IMR-90 (cell line): ENCODE measurements around the gene CAMK2D. TPM values are rescaled to one million over a fixed set of nuclear protein-coding genes. Genes with fewer than 3 reads are reported as not detected.

Source experiments
- ATAC-seq: fragments of 200-7000 bp; cut with Tn5 transposase; 2 replicates; pipeline ENCODE4 v1.9.1; 2020; ENCODE audit warnings: low read depth, mild to moderate bottlenecking, moderate library complexity
- BruUV-seq: library from RNA; stranded (reverse); fragments of 400-500 nt; replicated peaks from 2 replicates; lab custom pipeline; 2021; lab: Mats Ljungman, UMichigan
- CTCF ChIA-PET: fragments of 300-600 bp; formaldehyde crosslinking; extraction: SDS; loops from one replicate; lab custom pipeline; 2021; ENCODE audit warnings: antibody characterized with exemption; lab: Yijun Ruan, JAX
- POLR2A ChIA-PET: fragments of 300-600 bp; sonication (Branson Sonifier 250); formaldehyde crosslinking; loops from one replicate; lab custom pipeline; 2022; ENCODE audit warnings: antibody characterized with exemption; ENCODE audit not compliant: unreplicated experiment; lab: Charles Lee
- DNase-seq: peaks from one replicate; pipeline ENCODE4 v3.0.0; 2013
- H2AFZ ChIP-seq: replicated peaks from 2 replicates; pipeline ENCODE3; 2013; ENCODE audit warnings: low read length, mild to moderate bottlenecking; ENCODE audit not compliant: poor library complexity
- H2AK5ac ChIP-seq: 2 replicates; pipeline ENCODE4 v1.6.1; 2013; ENCODE audit warnings: low read depth, low read length, inconsistent platforms
- H2AK9ac ChIP-seq: replicated peaks from 2 replicates; pipeline ENCODE3; 2013; ENCODE audit warnings: mild to moderate bottlenecking, low read depth, low read length, moderate library complexity; ENCODE audit not compliant: poor library complexity
- H2BK120ac ChIP-seq: 2 replicates; pipeline ENCODE4 v1.6.1; 2013; ENCODE audit warnings: low read depth, low read length, inconsistent platforms
- H2BK15ac ChIP-seq: 3 replicates; pipeline ENCODE4 v1.6.1; 2013; ENCODE audit warnings: low read depth, low read length, inconsistent platforms
- H2BK20ac ChIP-seq: 2 replicates; pipeline ENCODE4 v1.6.1; 2013; ENCODE audit warnings: low read depth, mild to moderate bottlenecking, inconsistent platforms, low read length, moderate library complexity
- H2BK5ac ChIP-seq: 2 replicates; pipeline ENCODE4 v1.6.1; 2013; ENCODE audit warnings: mild to moderate bottlenecking, low read depth, low read length, inconsistent platforms; ENCODE audit not compliant: poor library complexity, severe bottlenecking
- H3K14ac ChIP-seq: replicated peaks from 2 replicates; pipeline ENCODE4 v1.6.1; 2013; ENCODE audit warnings: low read depth, low read length, inconsistent platforms
- H3K18ac ChIP-seq: 2 replicates; pipeline ENCODE4 v1.6.1; 2013; ENCODE audit warnings: low read depth, low read length, control low read depth
- H3K23ac ChIP-seq: 2 replicates; pipeline ENCODE4 v1.6.1; 2013; ENCODE audit warnings: low read depth, low read length, inconsistent platforms
- H3K27ac ChIP-seq: 2 replicates; pipeline ENCODE4 v1.5.1; 2013; ENCODE audit warnings: mild to moderate bottlenecking, control low read depth, low read length; ENCODE audit not compliant: insufficient read depth
- H3K27me3 ChIP-seq: 2 replicates; pipeline ENCODE4 v1.6.1; 2013; ENCODE audit warnings: low read length; ENCODE audit not compliant: control insufficient read depth, insufficient read depth
- H3K36me3 ChIP-seq: 2 replicates; pipeline ENCODE4 v1.6.1; 2013; ENCODE audit warnings: low read length, mixed read lengths; ENCODE audit not compliant: control insufficient read depth, insufficient read depth
- H3K4ac ChIP-seq: 2 replicates; pipeline ENCODE4 v1.6.1; 2013; ENCODE audit warnings: low read depth, low read length, inconsistent platforms
- H3K4me1 ChIP-seq: 2 replicates; pipeline ENCODE4 v1.6.1; 2013; ENCODE audit warnings: low read length, mixed read lengths; ENCODE audit not compliant: control insufficient read depth, insufficient read depth
- H3K4me2 ChIP-seq: 2 replicates; pipeline ENCODE4 v1.6.1; 2013; ENCODE audit warnings: low read depth, mild to moderate bottlenecking, control low read depth, low read length, moderate library complexity
- H3K4me3 ChIP-seq: 2 replicates; pipeline ENCODE4 v1.5.1; 2013; ENCODE audit warnings: low read depth, mild to moderate bottlenecking, control low read depth, low read length, moderate library complexity; ENCODE audit not compliant: insufficient read depth
- H3K56ac ChIP-seq: 2 replicates; pipeline ENCODE4 v1.6.1; 2013; ENCODE audit warnings: low read length, inconsistent platforms; ENCODE audit not compliant: insufficient read depth; ENCODE audit errors: extremely low read depth
- H3K79me1 ChIP-seq, 2 experiments: 2 replicates each; pipeline ENCODE4 v1.6.1; 2013; ENCODE audit warnings: low read length in 2 of 2, inconsistent platforms in 1 of 2, low read depth in 1 of 2
- H3K9ac ChIP-seq: 2 replicates; pipeline ENCODE4 v1.6.1; 2013; ENCODE audit warnings: low read depth, low read length, control low read depth
- H3K9me1 ChIP-seq: 2 replicates; pipeline ENCODE4 v1.6.1; 2013; ENCODE audit warnings: low read length, inconsistent platforms; ENCODE audit not compliant: insufficient read depth
- H3K9me3 ChIP-seq: 2 replicates; pipeline ENCODE4 v1.6.1; 2013; ENCODE audit warnings: low read length; ENCODE audit not compliant: control insufficient read depth, insufficient read depth
- H4K20me1 ChIP-seq: 2 replicates; pipeline ENCODE4 v1.6.1; 2013; ENCODE audit warnings: low read length, inconsistent platforms; ENCODE audit not compliant: insufficient read depth
- H4K5ac ChIP-seq: 2 replicates; pipeline ENCODE4 v1.6.1; 2013; ENCODE audit warnings: mild to moderate bottlenecking, low read depth, low read length, control low read depth
- H4K8ac ChIP-seq, 2 experiments: 2 replicates each; pipeline ENCODE4 v1.6.1; 2013; ENCODE audit warnings: low read depth in 2 of 2, low read length in 2 of 2, control low read depth in 1 of 2, inconsistent platforms in 1 of 2
- H4K91ac ChIP-seq: 2 replicates; pipeline ENCODE4 v1.6.1; 2013; ENCODE audit warnings: low read depth, low read length, inconsistent platforms; ENCODE audit not compliant: insufficient read depth
- BHLHE40 ChIP-seq: fragments of 150-350 bp; IDR thresholded peaks from 2 replicates; pipeline ENCODE4 v1.6.1; 2016; ENCODE audit warnings: mild to moderate bottlenecking, low read depth, low read length
- CEBPB ChIP-seq: IDR thresholded peaks from 2 replicates; pipeline ENCODE4 v1.6.1; 2012; ENCODE audit warnings: low read depth, low read length, improper control_type of control experiment
- CHD1 ChIP-seq: IDR thresholded peaks from 2 replicates; pipeline ENCODE4 v1.6.1; 2012; ENCODE audit warnings: low read depth, low read length, improper control_type of control experiment
- CTCF ChIP-seq: conservative IDR thresholded peaks from 2 replicates; pipeline ENCODE4 v1.5.1; 2012; ENCODE audit warnings: mild to moderate bottlenecking, low read depth, low read length, improper control_type of control experiment
- ELK1 ChIP-seq: fragments of 150-350 bp; IDR thresholded peaks from 2 replicates; pipeline ENCODE4 v1.6.1; 2016; ENCODE audit warnings: low read depth, mild to moderate bottlenecking, low read length, moderate library complexity, borderline replicate concordance
- FOS ChIP-seq: fragments of 150-350 bp; IDR thresholded peaks from 2 replicates; pipeline ENCODE4 v1.6.1; 2016; ENCODE audit warnings: low read depth, low read length
- MAFK ChIP-seq: IDR thresholded peaks from 2 replicates; pipeline ENCODE4 v1.6.1; 2012; ENCODE audit warnings: low read depth, low read length, improper control_type of control experiment
- MAZ ChIP-seq: IDR thresholded peaks from 2 replicates; pipeline ENCODE4 v1.6.1; 2012; ENCODE audit warnings: low read depth, mild to moderate bottlenecking, low read length, improper control_type of control experiment, moderate library complexity, borderline replicate concordance
- MXI1 ChIP-seq: IDR thresholded peaks from 2 replicates; pipeline ENCODE4 v1.6.1; 2012; ENCODE audit warnings: low read depth, mild to moderate bottlenecking, low read length, moderate library complexity, borderline replicate concordance
- POLR2A ChIP-seq: IDR thresholded peaks from 2 replicates; pipeline ENCODE4 v1.6.1; 2012; ENCODE audit warnings: mild to moderate bottlenecking, low read depth, low read length
- RAD21 ChIP-seq: IDR thresholded peaks from 2 replicates; pipeline ENCODE4 v1.6.1; 2012; ENCODE audit warnings: low read length, improper control_type of control experiment
- RFX5 ChIP-seq: IDR thresholded peaks from 2 replicates; pipeline ENCODE4 v1.8.0; 2012; ENCODE audit warnings: low read depth, mild to moderate bottlenecking, low read length, moderate library complexity
- SMC3 ChIP-seq: fragments of 150-350 bp; IDR thresholded peaks from 2 replicates; pipeline ENCODE4 v1.6.1; 2016; ENCODE audit warnings: low read depth, mild to moderate bottlenecking, antibody characterized with exemption, low read length, moderate library complexity
- WGBS, 2 experiments: methylation state at CpG; one replicate each; pipeline versions ENCODE4 v1.1.5 to v1.1.7; 2013; ENCODE audit warnings: missing lambda C conversion rate in 2 of 2; ENCODE audit not compliant: insufficient read length in 1 of 2; ENCODE audit errors: extremely low coverage in 2 of 2; 5-methylcytosine and 5-hydroxymethylcytosine counted together
- dilution Hi-C: fragments of 300-500 bp; cut with HindIII; formaldehyde crosslinking; loops from one replicate; pipeline ENCODE4 v1.14.3; 2018; ENCODE audit warnings: low sequenced_read_pairs; ENCODE audit not compliant: unreplicated experiment
- in situ Hi-C: fragments of 300-500 bp; cut with MboI; formaldehyde crosslinking; loops from 3 replicates; pipeline ENCODE4 v1.14.3; 2019; ENCODE audit warnings: low sequenced_read_pairs, inconsistent platforms, mixed read lengths
- intact Hi-C: fragments of 100-400 bp; cut with micrococcal nuclease; formaldehyde crosslinking; loops from 2 replicates; pipeline ENCODE4 v1.10.0; 2022
- polyA plus RNA-seq, 3 experiments: library from polyadenylated mRNA; depleted of rRNA; stranded (reverse); fragments of >200 nt; gene quantifications; 2 replicates each; pipeline ENCODE4 v1.2.3, GENCODE V29; 2012; ENCODE audit warnings: low replicate concordance in 1 of 3
- total RNA-seq: library from RNA; depleted of rRNA; stranded (reverse); fragments of >200 nt; gene quantifications from 2 replicates; pipeline ENCODE4 v1.2.3, GENCODE V29; 2012
- TF ChIP-seq, protein P1 (sequence below): fragments of 150-350 bp; IDR thresholded peaks from 2 replicates; pipeline ENCODE4 v1.6.1; 2017; ENCODE audit warnings: mild to moderate bottlenecking, antibody characterized with exemption, low read length, low read depth

CAMK2D gene
- total and polyA plus RNA-seq, 2 of the 4 experiments (the other 2 are of a cell fraction), result 44.6 to 156 TPM

- TF ChIP-seq CEBPB (no peak), CTCF (no peak), CHD1 (no peak), ELK1 (no peak), MAFK (no peak), FOS (no peak), SMC3 (no peak), BHLHE40 (no peak), MXI1 (no peak), RFX5 (no peak), MAZ (no peak), RAD21 (no peak), POLR2A (no peak)
- TF ChIP-seq, protein P1, sequence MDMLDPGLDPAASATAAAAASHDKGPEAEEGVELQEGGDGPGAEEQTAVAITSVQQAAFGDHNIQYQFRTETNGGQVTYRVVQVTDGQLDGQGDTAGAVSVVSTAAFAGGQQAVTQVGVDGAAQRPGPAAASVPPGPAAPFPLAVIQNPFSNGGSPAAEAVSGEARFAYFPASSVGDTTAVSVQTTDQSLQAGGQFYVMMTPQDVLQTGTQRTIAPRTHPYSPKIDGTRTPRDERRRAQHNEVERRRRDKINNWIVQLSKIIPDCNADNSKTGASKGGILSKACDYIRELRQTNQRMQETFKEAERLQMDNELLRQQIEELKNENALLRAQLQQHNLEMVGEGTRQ, result no peak
- no peak overlapping the region for H2AFZ ChIP-seq
- H3K36me3 ChIP-seq, result peaks cover 10% of the 10 kb centered on the region
- no peak overlapping the region for H2BK20ac ChIP-seq
- DNase-seq (no peak), ATAC-seq (no peak)
- H4K8ac ChIP-seq, result peak overlapping the region in 1 of 2 experiments; percentile 5; a peak in 1 of 4 replicates
- no peak overlapping the region for H3K23ac ChIP-seq
- H3K9ac ChIP-seq, result no peak overlapping the region
- no peaks in the 10 kb centered on the region for H3K9me3 ChIP-seq
- H2BK5ac ChIP-seq, result peak overlapping the region; percentile 30
- no peak overlapping the region for H2AK5ac ChIP-seq
- no peak overlapping the region for H3K14ac ChIP-seq
- BruUV-seq, result no TSS peak
- CTCF ChIA-PET, result interaction anchor here (0.6 kb wide), 2 partner anchors 135 to 1153 kb away, joined by 4 to 5 read pairs; no protein-coding TSS in a partner anchor
- H3K4me1 ChIP-seq, result peaks cover 5% of the 10 kb centered on the region
- peak overlapping the region; percentile 82; the same call in 1 of the 2 replicates for H4K5ac ChIP-seq
- H3K79me1 ChIP-seq, result peaks cover 21 to 26% of the 10 kb centered on the region in 2 experiments
- peak overlapping the region; percentile 19; the same call in 1 of the 2 replicates for H2BK120ac ChIP-seq
- no peak overlapping the region for H3K4ac ChIP-seq
- H4K91ac ChIP-seq, result no peak overlapping the region
- H2BK15ac ChIP-seq, result no peak overlapping the region
- dilution Hi-C loops, result no loop called here
- peaks cover 3% of the 10 kb centered on the region; the same call in 1 of the 2 replicates for H3K9me1 ChIP-seq
- POLR2A ChIA-PET, result no interaction called here
- WGBS, 2 experiments, result no CpG with 5 or more reads among the region's 8 CpGs
- no peak overlapping the region for H3K27ac ChIP-seq
- in situ Hi-C loops, result no loop called here
- peak overlapping the region; percentile 67; the same call in 1 of the 2 replicates for H3K18ac ChIP-seq
- no peaks in the 10 kb centered on the region for H3K27me3 ChIP-seq
- H3K56ac ChIP-seq, result no peak overlapping the region
- no peak overlapping the region for H2AK9ac ChIP-seq
- 0 out of 2 replicates have a peak, but pooled peaks cover 4% of the 10 kb centered on the region for H4K20me1 ChIP-seq
- H3K4me2 ChIP-seq, result no peak overlapping the region
- intact Hi-C loops, result no loop called here
- H3K4me3 ChIP-seq, result no peak overlapping the region
Observed at GRCh38 chr4:113602646-113603228, 158.8 kb downstream of the CAMK2D start.
